GM18502 (cell line): Measurements from ENCODE around the gene KCNH8.

ENCODE experiments used
- ATAC-seq: cut with Tn5 transposase; IDR thresholded peaks from one replicate; pipeline ENCODE4 v1.9.1; 2021; ENCODE audit warnings: mild to moderate bottlenecking; ENCODE audit not compliant: unreplicated experiment, poor library complexity

The KCNH8 gene

GRCh38 chr3:19348941-19349564, 200.7 kb downstream of the KCNH8 start:
- peak; percentile 82 for ATAC-seq

- ATAC-seq = no peak
Observed at GRCh38 chr3:19357947-19358346, 209.6 kb downstream of the KCNH8 start.

- peak; percentile 12 for ATAC-seq
Observed at GRCh38 chr3:19363071-19363470, 214.8 kb downstream of the KCNH8 start.

- no peak for ATAC-seq
Observed at GRCh38 chr3:19364148-19364547, 215.8 kb downstream of the KCNH8 start.

GRCh38 chr3:19365471-19365870, 217.2 kb downstream of the KCNH8 start:
- ATAC-seq = no peak

GRCh38 chr3:19384868-19385267, 236.6 kb downstream of the KCNH8 start:
- ATAC-seq = peak; percentile 79

GRCh38 chr3:19392150-19392549, 243.8 kb downstream of the KCNH8 start:
- ATAC-seq = no peak

GRCh38 chr3:19394946-19395345, 246.6 kb downstream of the KCNH8 start:
- no peak for ATAC-seq

- no peak for ATAC-seq
Observed at GRCh38 chr3:19396726-19397125, 248.4 kb downstream of the KCNH8 start.

GRCh38 chr3:19399356-19399755, 251.0 kb downstream of the KCNH8 start:
- no peak for ATAC-seq

- ATAC-seq = no peak
Observed at GRCh38 chr3:19399836-19400235, 251.5 kb downstream of the KCNH8 start.

- ATAC-seq = no peak
Observed at GRCh38 chr3:19420159-19420558, 271.8 kb downstream of the KCNH8 start.

GRCh38 chr3:19425825-19426224, 277.5 kb downstream of the KCNH8 start:
- no peak for ATAC-seq

GRCh38 chr3:19427422-19428149, 279.3 kb downstream of the KCNH8 start:
- ATAC-seq = no peak

GRCh38 chr3:19428729-19429128, 280.4 kb downstream of the KCNH8 start:
- no peak for ATAC-seq

GRCh38 chr3:19432669-19433068, 284.4 kb downstream of the KCNH8 start:
- ATAC-seq = no peak

- ATAC-seq = no peak
Observed at GRCh38 chr3:19436746-19437145, 288.4 kb downstream of the KCNH8 start.

GRCh38 chr3:19439944-19440343, 291.6 kb downstream of the KCNH8 start:
- ATAC-seq = no peak

- ATAC-seq = no peak
Observed at GRCh38 chr3:19446138-19446537, 297.8 kb downstream of the KCNH8 start.

GRCh38 chr3:19446687-19447086, 298.4 kb downstream of the KCNH8 start:
- no peak for ATAC-seq

GRCh38 chr3:19455546-19455945, 307.2 kb downstream of the KCNH8 start:
- ATAC-seq = no peak

GRCh38 chr3:19456738-19457137, 308.4 kb downstream of the KCNH8 start:
- ATAC-seq = no peak
